B cell (primary cell): Measurements from ENCODE around the gene TFCP2L1. TPM values are rescaled to one million over a fixed set of nuclear protein-coding genes. Genes with fewer than 3 reads are reported as not detected.

Experiments used
- ATAC-seq: fragments of 200-7000 bp; cut with Tn5 transposase; one replicate; pipeline ENCODE4 v1.10.0; 2021; ENCODE audit warnings: low read depth, mild to moderate bottlenecking, moderate number of reproducible peaks, moderate library complexity
- CTCF ChIA-PET: fragments of 350-600 bp; sonication (Branson Sonifier 250); formaldehyde crosslinking; loops from one replicate; lab custom pipeline; 2021; ENCODE audit warnings: antibody characterized with exemption, inconsistent platforms; lab: Charles Lee
- POLR2A ChIA-PET: fragments of 350-600 bp; sonication (Branson Sonifier 250); formaldehyde crosslinking; loops from one replicate; lab custom pipeline; 2021; ENCODE audit warnings: antibody characterized with exemption; lab: Charles Lee
- DNase-seq: peaks from one replicate; pipeline ENCODE4 v3.0.0; 2013
- H2AFZ ChIP-seq: 2 replicates; pipeline ENCODE4 v1.6.1; 2012; ENCODE audit warnings: mild to moderate bottlenecking, low read depth, low read length; ENCODE audit not compliant: insufficient read depth, poor library complexity, severe bottlenecking
- H3K27ac ChIP-seq, 2 donors: 1 replicate in 1 of 2; 2 replicates in 1 of 2; pipeline ENCODE4 v1.5.1; 2012 to 2013; ENCODE audit warnings: low read length in 2 of 2, mild to moderate bottlenecking in 2 of 2, moderate library complexity in 1 of 2
- H3K27me3 ChIP-seq, 4 experiments: fragments of 200-600 bp in 1 of 4; sonication (generic) in 1 of 4; replicated peaks in 1 of 4; 1 replicate in 2 of 4; 2 replicates in 2 of 4; pipeline versions ENCODE4 v1.6.1 to v1.7.0; 2013 to 2016; ENCODE audit warnings: low read length in 3 of 4, mild to moderate bottlenecking in 2 of 4, mixed read lengths in 1 of 4, moderate library complexity in 1 of 4; ENCODE audit not compliant: insufficient read depth in 4 of 4, control insufficient read depth in 3 of 4; ENCODE audit errors: control extremely low read depth in 1 of 4
- H3K36me3 ChIP-seq, 2 experiments: replicated peaks in 1 of 2; 1 replicate in 1 of 2; 2 replicates in 1 of 2; pipeline versions ENCODE4 v1.6.1 to v1.7.1; 2013; ENCODE audit warnings: low read length in 1 of 2; ENCODE audit not compliant: insufficient read depth in 2 of 2, control insufficient read depth in 1 of 2; ENCODE audit errors: control extremely low read depth in 1 of 2, extremely low read depth in 1 of 2
- H3K4me1 ChIP-seq, 2 donors: fragments of 200-600 bp in 1 of 2; sonication (generic) in 1 of 2; 1 replicate in 1 of 2; 2 replicates in 1 of 2; pipeline versions ENCODE4 v1.5.1 to v1.6.1; 2013 to 2017; ENCODE audit warnings: low read length in 2 of 2; ENCODE audit not compliant: control insufficient read depth in 2 of 2, insufficient read depth in 2 of 2
- H3K4me2 ChIP-seq: replicated peaks from 2 replicates; pipeline ENCODE3; 2012; ENCODE audit warnings: mild to moderate bottlenecking, low read depth, low read length; ENCODE audit not compliant: poor library complexity, severe bottlenecking
- H3K4me3 ChIP-seq, 5 experiments: fragments of 200-600 bp in 1 of 5; sonication (generic) in 1 of 5; 1 replicate in 3 of 5; 2 replicates in 2 of 5; pipeline versions ENCODE4 v1.5.1 to v1.7.0; 2011 to 2016; ENCODE audit warnings: low read length in 4 of 5, mild to moderate bottlenecking in 4 of 5, low read depth in 2 of 5, control low read depth in 1 of 5, moderate library complexity in 1 of 5; ENCODE audit not compliant: insufficient read depth in 1 of 5; ENCODE audit errors: control extremely low read depth in 1 of 5, extremely low read depth in 1 of 5
- H3K79me2 ChIP-seq: fragments of 200-600 bp; sonication (generic); one replicate; pipeline ENCODE4 v1.6.0; 2016; ENCODE audit warnings: low read length; ENCODE audit not compliant: control insufficient read depth, insufficient read depth
- H3K9ac ChIP-seq: fragments of 200-600 bp; sonication (generic); 2 replicates; pipeline ENCODE4 v1.6.1; 2017; ENCODE audit warnings: mild to moderate bottlenecking, low read length, moderate library complexity
- H3K9me3 ChIP-seq, 3 donors: one replicate each; pipeline versions ENCODE4 v1.6.1 to v1.7.1; 2013; ENCODE audit warnings: low read length in 2 of 3; ENCODE audit not compliant: control insufficient read depth in 2 of 3, insufficient read depth in 1 of 3; ENCODE audit errors: control extremely low read depth in 1 of 3
- H4K20me1 ChIP-seq: 2 replicates; pipeline ENCODE4 v1.6.0; 2012; ENCODE audit warnings: mild to moderate bottlenecking, low read length; ENCODE audit not compliant: insufficient read depth, control insufficient read depth, poor library complexity, severe bottlenecking
- H3K27ac Mint-ChIP-seq: one replicate; pipeline ENCODE4 v1.8.0; 2021; ENCODE audit warnings: mixed read lengths
- H3K27me3 Mint-ChIP-seq: one replicate; pipeline ENCODE4 v1.8.0; 2021; ENCODE audit warnings: mixed read lengths
- H3K4me1 Mint-ChIP-seq: one replicate; pipeline ENCODE4 v1.8.0; 2021; ENCODE audit warnings: mixed read lengths
- H3K4me3 Mint-ChIP-seq: one replicate; pipeline ENCODE4 v1.8.0; 2021; ENCODE audit warnings: mixed read lengths
- H3K9me3 Mint-ChIP-seq: one replicate; pipeline ENCODE4 v1.8.0; 2022; ENCODE audit warnings: mixed read lengths; ENCODE audit not compliant: insufficient read depth
- CTCF ChIP-seq: fragments of 200-600 bp; IDR thresholded peaks from one replicate; pipeline ENCODE4 v1.8.0; 2022; ENCODE audit warnings: antibody characterized with exemption, mild to moderate bottlenecking
- EZH2 ChIP-seq: IDR thresholded peaks from 2 replicates; pipeline ENCODE4 v1.6.1; 2012; ENCODE audit warnings: borderline replicate concordance, low read depth, mild to moderate bottlenecking, moderate library complexity, low read length; ENCODE audit not compliant: insufficient read depth, poor library complexity, severe bottlenecking
- WGBS: methylation state at CpG from one replicate; pipeline ENCODE4 v1.1.5; 2013; ENCODE audit warnings: missing lambda C conversion rate; ENCODE audit not compliant: insufficient coverage; 5-methylcytosine and 5-hydroxymethylcytosine counted together
- intact Hi-C: fragments of 100-400 bp; cut with micrococcal nuclease; formaldehyde crosslinking; loops from one replicate; pipeline ENCODE4 v1.10.0; 2022
- polyA plus RNA-seq: library from polyadenylated mRNA; depleted of rRNA; stranded (reverse); fragments of >200 nt; gene quantifications from 2 replicates; pipeline ENCODE4 v1.2.3, GENCODE V29; 2012
- total RNA-seq, 2 donors: library from RNA; stranded (reverse); fragments of 120-200 nt in 1 of 2; gene quantifications; 1 replicate in 1 of 2; 2 replicates in 1 of 2; pipeline versions ENCODE4 v1.2.3 to v1.2.4, GENCODE V29; 2013 to 2022

TFCP2L1 gene
- total and polyA plus RNA-seq, 2 donors (not counting 1 experiment from before 2014, with no cell fraction given): 0.03 TPM; not detected in 1

- H3K36me3 ChIP-seq: no peaks in the 10 kb centered on the region
- no peak overlapping the region for H2AFZ ChIP-seq
- no peak overlapping the region for H3K27ac ChIP-seq
- no peak for ATAC-seq
- no peaks in the 10 kb centered on the region for H3K4me1 ChIP-seq
- ChIA-PET POLR2A (no interaction called here), CTCF (no interaction called here)
- no peak overlapping the region for H3K4me2 ChIP-seq
- Mint-ChIP-seq H3K27me3 (peaks cover 2% of the 10 kb centered on the region), H3K4me3 (no peak overlapping the region), H3K4me1 (no peaks in the 10 kb centered on the region), H3K27ac (no peak overlapping the region), H3K9me3 (peaks cover 2% of the 10 kb centered on the region)
- no peak overlapping the region for H3K4me3 ChIP-seq
- no peaks in the 10 kb centered on the region for H4K20me1 ChIP-seq
- peaks cover 0 to 27% (median 6%) of the 10 kb centered on the region in 3 donors for H3K9me3 ChIP-seq
- peaks cover 0 to 4% (median 0%) of the 10 kb centered on the region in 4 experiments for H3K27me3 ChIP-seq
- TF ChIP-seq CTCF (no peak), EZH2 (no peak)
- DNase-seq: no peak
- no peaks in the 10 kb centered on the region for H3K79me2 ChIP-seq
- no peak overlapping the region for H3K9ac ChIP-seq
- intact Hi-C loops: no loop called here
- whole genome bisulfite sequencing: 69% methylated on average over 3 of the region's 4 CpGs
These were observed 117.6 kb downstream of the TFCP2L1 start for GRCh38 chr2:121167411-121167810.

Other genes starting within 250 kb of the TFCP2L1 start
- not detected in 2 replicates for gene RNU4ATAC, start 245.7 kb upstream of the TFCP2L1 start, total RNA-seq
- not detected in 2 replicates for gene RNU4ATAC, start 245.7 kb upstream of the TFCP2L1 start, polyA plus RNA-seq